Measurements from ENCODE around the gene STK35.

GRCh38 chr20:2164421-2164820 lies 62.8 kb downstream of the STK35 start:
- TF ChIP-seq POLR2A (IDR thresholded peaks at IDR 0.05) (no peak), EP300 (IDR thresholded peaks at IDR 0.05) (no peak)
- TF ChIP-seq, protein P1, sequence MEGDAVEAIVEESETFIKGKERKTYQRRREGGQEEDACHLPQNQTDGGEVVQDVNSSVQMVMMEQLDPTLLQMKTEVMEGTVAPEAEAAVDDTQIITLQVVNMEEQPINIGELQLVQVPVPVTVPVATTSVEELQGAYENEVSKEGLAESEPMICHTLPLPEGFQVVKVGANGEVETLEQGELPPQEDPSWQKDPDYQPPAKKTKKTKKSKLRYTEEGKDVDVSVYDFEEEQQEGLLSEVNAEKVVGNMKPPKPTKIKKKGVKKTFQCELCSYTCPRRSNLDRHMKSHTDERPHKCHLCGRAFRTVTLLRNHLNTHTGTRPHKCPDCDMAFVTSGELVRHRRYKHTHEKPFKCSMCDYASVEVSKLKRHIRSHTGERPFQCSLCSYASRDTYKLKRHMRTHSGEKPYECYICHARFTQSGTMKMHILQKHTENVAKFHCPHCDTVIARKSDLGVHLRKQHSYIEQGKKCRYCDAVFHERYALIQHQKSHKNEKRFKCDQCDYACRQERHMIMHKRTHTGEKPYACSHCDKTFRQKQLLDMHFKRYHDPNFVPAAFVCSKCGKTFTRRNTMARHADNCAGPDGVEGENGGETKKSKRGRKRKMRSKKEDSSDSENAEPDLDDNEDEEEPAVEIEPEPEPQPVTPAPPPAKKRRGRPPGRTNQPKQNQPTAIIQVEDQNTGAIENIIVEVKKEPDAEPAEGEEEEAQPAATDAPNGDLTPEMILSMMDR (IDR thresholded peaks at IDR 0.05): no peak

Measured in tibial nerve (tissue), 4 donors.